Measurements from ENCODE around the gene CFAP68. TPM values are rescaled to one million over a fixed set of nuclear protein-coding genes. Genes with fewer than 3 reads are reported as not detected.
A peak's percentile ranks its signal among the peaks of the same experiment; 100 is the strongest.

The CFAP68 gene
- total and polyA plus RNA-seq, 2 of the 4 experiments (the other 2 are of a cell fraction) = 10.2 to 17.0 TPM

- H4K5ac ChIP-seq (ENCODE audit: low read depth, low read length) = no peak overlapping the region
Measured at GRCh38 chr11:111921541-111922230, 42.3 kb downstream of the CFAP68 start.

More at GRCh38 chr11:111921541-111922230, 42.3 kb downstream of the CFAP68 start:
- no peaks in the 10 kb centered on the region for H3K9me3 ChIP-seq (ENCODE audit: control insufficient read depth, insufficient read depth, low read length)
- no peak overlapping the region for H2AK5ac ChIP-seq (ENCODE audit: low read depth, low read length)
- no TSS peak for BruUV-seq (replicated peaks)
- no peaks in the 10 kb centered on the region for H3K36me3 ChIP-seq (ENCODE audit: control insufficient read depth, insufficient read depth, low read length)
- H3K27ac ChIP-seq (ENCODE audit: insufficient read depth, low read length) = no peak overlapping the region
- H3K9ac ChIP-seq (ENCODE audit: low read depth, low read length) = no peak overlapping the region
- ChIA-PET POLR2A (ENCODE audit: unreplicated experiment) (no interaction called here), CTCF (no interaction called here)
- no peak overlapping the region for H3K4ac ChIP-seq (ENCODE audit: low read depth, low read length)
- H3K4me2 ChIP-seq (ENCODE audit: low read depth, low read length) = no peak overlapping the region
- in situ Hi-C loops (cut with MboI; ENCODE audit: low sequenced_read_pairs) (loop anchor here (5.0 kb wide), 1 partner anchor 39 kb away; no protein-coding TSS in a partner anchor), intact Hi-C loops (cut with micrococcal nuclease) (no loop called here), dilution Hi-C loops (cut with HindIII; ENCODE audit: low sequenced_read_pairs, unreplicated experiment) (no loop called here)
- peaks cover 0 to 8% of the 10 kb centered on the region in 2 experiments; a peak in 2 of 4 replicates for H3K79me1 ChIP-seq (ENCODE audit: low read depth in 1 of 2, low read length in 2 of 2)
- H2BK15ac ChIP-seq (ENCODE audit: low read depth, low read length) = peak overlapping the region; percentile 47; the same call in 1 of the 3 replicates
- H2BK120ac ChIP-seq (ENCODE audit: low read depth, low read length) = peak overlapping the region; percentile 47; the same call in 1 of the 2 replicates
- peak overlapping the region; percentile 35 for H2BK5ac ChIP-seq (ENCODE audit: low read depth, low read length, poor library complexity, severe bottlenecking)
- no peak overlapping the region for H4K91ac ChIP-seq (ENCODE audit: insufficient read depth, low read depth, low read length)
- no peak overlapping the region for H2AFZ ChIP-seq (replicated peaks; ENCODE audit: low read length, poor library complexity)
- H4K8ac ChIP-seq (ENCODE audit: low read depth in 2 of 2, low read length in 2 of 2) = no peak overlapping the region
- H3K4me3 ChIP-seq (ENCODE audit: insufficient read depth, low read depth, low read length) = no peak overlapping the region
- H3K18ac ChIP-seq (ENCODE audit: low read depth, low read length) = no peak overlapping the region
- DNase-seq (no peak), ATAC-seq (ENCODE audit: low read depth) (no peak)
- peaks cover 21% of the 10 kb centered on the region for H3K9me1 ChIP-seq (ENCODE audit: insufficient read depth, low read length)
- no peaks in the 10 kb centered on the region for H4K20me1 ChIP-seq (ENCODE audit: insufficient read depth, low read length)
- no peak for TF ChIP-seq USF2 (IDR thresholded peaks at IDR 0.05; ENCODE audit: low read depth, low read length)
- TF ChIP-seq MAFK (IDR thresholded peaks at IDR 0.05; ENCODE audit: low read depth, low read length) = no peak
- TF ChIP-seq MXI1 (IDR thresholded peaks at IDR 0.05; ENCODE audit: borderline replicate concordance, low read depth, low read length) = no peak
- no peak for TF ChIP-seq RAD21 (IDR thresholded peaks at IDR 0.05; ENCODE audit: low read length)
- no peak for TF ChIP-seq RCOR1 (IDR thresholded peaks at IDR 0.05; ENCODE audit: insufficient replicate concordance, low read length)
- TF ChIP-seq POLR2A (IDR thresholded peaks at IDR 0.05; ENCODE audit: low read depth, low read length) = no peak
- TF ChIP-seq, protein P1, sequence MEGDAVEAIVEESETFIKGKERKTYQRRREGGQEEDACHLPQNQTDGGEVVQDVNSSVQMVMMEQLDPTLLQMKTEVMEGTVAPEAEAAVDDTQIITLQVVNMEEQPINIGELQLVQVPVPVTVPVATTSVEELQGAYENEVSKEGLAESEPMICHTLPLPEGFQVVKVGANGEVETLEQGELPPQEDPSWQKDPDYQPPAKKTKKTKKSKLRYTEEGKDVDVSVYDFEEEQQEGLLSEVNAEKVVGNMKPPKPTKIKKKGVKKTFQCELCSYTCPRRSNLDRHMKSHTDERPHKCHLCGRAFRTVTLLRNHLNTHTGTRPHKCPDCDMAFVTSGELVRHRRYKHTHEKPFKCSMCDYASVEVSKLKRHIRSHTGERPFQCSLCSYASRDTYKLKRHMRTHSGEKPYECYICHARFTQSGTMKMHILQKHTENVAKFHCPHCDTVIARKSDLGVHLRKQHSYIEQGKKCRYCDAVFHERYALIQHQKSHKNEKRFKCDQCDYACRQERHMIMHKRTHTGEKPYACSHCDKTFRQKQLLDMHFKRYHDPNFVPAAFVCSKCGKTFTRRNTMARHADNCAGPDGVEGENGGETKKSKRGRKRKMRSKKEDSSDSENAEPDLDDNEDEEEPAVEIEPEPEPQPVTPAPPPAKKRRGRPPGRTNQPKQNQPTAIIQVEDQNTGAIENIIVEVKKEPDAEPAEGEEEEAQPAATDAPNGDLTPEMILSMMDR (conservative IDR thresholded peaks at IDR 0.05; ENCODE audit: low read depth, low read length) = no peak
- no peak for TF ChIP-seq CHD1 (IDR thresholded peaks at IDR 0.05; ENCODE audit: low read depth, low read length)
- TF ChIP-seq CEBPB (IDR thresholded peaks at IDR 0.05; ENCODE audit: low read depth, low read length) = no peak
- no peak for TF ChIP-seq NFE2L2 (IDR thresholded peaks at IDR 0.05; ENCODE audit: low read depth, low read length)
- TF ChIP-seq MAZ (IDR thresholded peaks at IDR 0.05; ENCODE audit: borderline replicate concordance, low read depth, low read length) = no peak
- TF ChIP-seq SMC3 (IDR thresholded peaks at IDR 0.05; ENCODE audit: low read depth, low read length) = no peak
- TF ChIP-seq, protein P2, sequence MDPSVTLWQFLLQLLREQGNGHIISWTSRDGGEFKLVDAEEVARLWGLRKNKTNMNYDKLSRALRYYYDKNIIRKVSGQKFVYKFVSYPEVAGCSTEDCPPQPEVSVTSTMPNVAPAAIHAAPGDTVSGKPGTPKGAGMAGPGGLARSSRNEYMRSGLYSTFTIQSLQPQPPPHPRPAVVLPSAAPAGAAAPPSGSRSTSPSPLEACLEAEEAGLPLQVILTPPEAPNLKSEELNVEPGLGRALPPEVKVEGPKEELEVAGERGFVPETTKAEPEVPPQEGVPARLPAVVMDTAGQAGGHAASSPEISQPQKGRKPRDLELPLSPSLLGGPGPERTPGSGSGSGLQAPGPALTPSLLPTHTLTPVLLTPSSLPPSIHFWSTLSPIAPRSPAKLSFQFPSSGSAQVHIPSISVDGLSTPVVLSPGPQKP (IDR thresholded peaks at IDR 0.05; ENCODE audit: borderline replicate concordance, low read depth, low read length) = no peak
- no peak for TF ChIP-seq RFX5 (IDR thresholded peaks at IDR 0.05; ENCODE audit: low read depth, low read length)
- no peak for TF ChIP-seq FOS (IDR thresholded peaks at IDR 0.05; ENCODE audit: low read depth, low read length)
- TF ChIP-seq BHLHE40 (IDR thresholded peaks at IDR 0.05; ENCODE audit: low read depth, low read length) = no peak
- H3K27me3 ChIP-seq (ENCODE audit: control insufficient read depth, insufficient read depth, low read length) = no peaks in the 10 kb centered on the region
- no peak overlapping the region for H2AK9ac ChIP-seq (replicated peaks; ENCODE audit: low read depth, low read length, poor library complexity)
- no peak overlapping the region for H3K14ac ChIP-seq (replicated peaks; ENCODE audit: low read depth, low read length)
- no peak overlapping the region; the same call in 1 of the 2 replicates for H2BK20ac ChIP-seq (ENCODE audit: low read depth, low read length)
- peaks cover 17% of the 10 kb centered on the region for H3K4me1 ChIP-seq (ENCODE audit: control insufficient read depth, insufficient read depth, low read length)
- no peak overlapping the region for H3K23ac ChIP-seq (ENCODE audit: low read depth, low read length)
- 100% methylated on average over 2 of the region's 7 CpGs; no CpG with 5 or more reads in 1 of the 2 experiments for WGBS, 2 experiments (ENCODE audit: extremely low coverage in 2 of 2, insufficient read length in 1 of 2)
- no peak overlapping the region for H3K56ac ChIP-seq (ENCODE audit: extremely low read depth, insufficient read depth, low read length)

All from IMR-90 (cell line).